HepG2 (cell line): Measurements from ENCODE around the gene COQ10B. TPM values are rescaled to one million over a fixed set of nuclear protein-coding genes. Genes with fewer than 3 reads are reported as not detected.

Experiments
- ATAC-seq: fragments of 200-7000 bp; cut with Tn5 transposase; 3 replicates; pipeline ENCODE4 v1.9.1; 2020; ENCODE audit warnings: mild to moderate bottlenecking, moderate library complexity
- BruUV-seq: library from RNA; stranded (reverse); fragments of 400-500 nt; replicated peaks from 2 replicates; lab custom pipeline; 2021; lab: Mats Ljungman, UMichigan
- CTCF ChIA-PET: fragments of 300-600 bp; formaldehyde crosslinking; extraction: SDS; loops from one replicate; lab custom pipeline; 2021; ENCODE audit warnings: low total read pairs, inconsistent platforms, low intra/inter-chr PET ratio; lab: Yijun Ruan, JAX
- POLR2A ChIA-PET: fragments of 350-600 bp; sonication (Branson Sonifier 250); formaldehyde crosslinking; loops from one replicate; lab custom pipeline; 2020; ENCODE audit warnings: antibody characterized with exemption, inconsistent platforms; lab: Yijun Ruan, JAX
- DNase-seq: peaks from one replicate; pipeline ENCODE4 v3.0.0-alpha.2; 2015; ENCODE audit warnings: low spot score
- FAIRE-seq: peaks from 3 replicates; lab custom pipeline; 2011; peaks lifted over from hg19 to GRCh38; lab: Jason Lieb, UNC
- H2AFZ ChIP-seq: one replicate; pipeline ENCODE4 v1.6.1; 2011; ENCODE audit warnings: low read length, inconsistent platforms
- H3K27ac ChIP-seq: fragments of 300-600 bp; 3 replicates; pipeline ENCODE4 v1.8.0; 2011; ENCODE audit warnings: mixed run types, mild to moderate bottlenecking, mixed read lengths, low read length, inconsistent platforms; ENCODE audit not compliant: insufficient read depth; ENCODE audit errors: extremely low read length
- H3K27me3 ChIP-seq, 2 experiments: fragments of 200-600 bp in 1 of 2; 2 replicates in 1 of 2; 3 replicates in 1 of 2; pipeline versions ENCODE4 v1.6.0 to v1.8.0; 2011; ENCODE audit warnings: low read length in 2 of 2, mild to moderate bottlenecking in 2 of 2, moderate library complexity in 2 of 2, inconsistent platforms in 1 of 2; ENCODE audit not compliant: insufficient read depth in 2 of 2, control insufficient read depth in 1 of 2
- H3K36me3 ChIP-seq, 2 experiments: fragments of 200-600 bp in 1 of 2; replicated peaks in 1 of 2; 2 replicates in 1 of 2; 3 replicates in 1 of 2; pipeline versions ENCODE4 v1.5.1 to v1.8.0; 2011; ENCODE audit warnings: low read length in 2 of 2, inconsistent platforms in 1 of 2; ENCODE audit not compliant: insufficient read depth in 2 of 2, control insufficient read depth in 1 of 2
- H3K4me1 ChIP-seq: 2 replicates; pipeline ENCODE4 v1.5.1; 2012; ENCODE audit warnings: low read length, inconsistent platforms; ENCODE audit not compliant: insufficient read depth
- H3K4me2 ChIP-seq: 2 replicates; pipeline ENCODE4 v1.6.0; 2011; ENCODE audit warnings: low read depth, low read length, inconsistent platforms
- H3K4me3 ChIP-seq, 3 experiments: fragments of 200-600 bp in 1 of 3; sonication (generic), shearing (Covaris generic) in 1 of 3; replicated peaks in 1 of 3; 2 replicates each; pipeline ENCODE4 v1.5.1; 2011 to 2016; ENCODE audit warnings: low read length in 3 of 3, inconsistent platforms in 2 of 3, low read depth in 2 of 3, mild to moderate bottlenecking in 2 of 3, control low read depth in 1 of 3, mixed read lengths in 1 of 3; ENCODE audit not compliant: insufficient read depth in 1 of 3
- H3K79me2 ChIP-seq: one replicate; pipeline ENCODE4 v1.6.1; 2011; ENCODE audit warnings: low read length, inconsistent platforms; ENCODE audit not compliant: insufficient read depth
- H3K9ac ChIP-seq: 2 replicates; pipeline ENCODE4 v1.6.0; 2011; ENCODE audit warnings: mild to moderate bottlenecking, low read depth, low read length, inconsistent platforms; ENCODE audit not compliant: insufficient read depth
- H3K9me3 ChIP-seq: 2 replicates; pipeline ENCODE4 v1.5.1; 2012; ENCODE audit warnings: mild to moderate bottlenecking, low read length
- H4K20me1 ChIP-seq: 2 replicates; pipeline ENCODE4 v1.6.0; 2011; ENCODE audit warnings: inconsistent platforms, mild to moderate bottlenecking, low read length, moderate library complexity; ENCODE audit not compliant: insufficient read depth
- CHD2 ChIP-seq: IDR thresholded peaks from 2 replicates; pipeline ENCODE4 v1.6.1; 2011; ENCODE audit warnings: low read depth, low read length, improper control_type of control experiment
- HNF4G ChIP-seq, 2 experiments: sonication (generic) in 1 of 2; formaldehyde crosslinking in 1 of 2; IDR thresholded peaks; 2 replicates each; pipeline versions ENCODE4 v1.4.0 to v1.6.1; 2011 to 2020; ENCODE audit warnings: borderline replicate concordance in 2 of 2, low read depth in 2 of 2, mild to moderate bottlenecking in 2 of 2, low read length in 1 of 2, missing genetic modification reagents in 1 of 2, moderate library complexity in 1 of 2
- MAF1 ChIP-seq: sonication (generic); formaldehyde crosslinking; IDR thresholded peaks from 2 replicates; pipeline ENCODE4 v1.5.0; 2020; ENCODE audit warnings: missing genetic modification reagents, borderline replicate concordance
- MAFF ChIP-seq: IDR thresholded peaks from 2 replicates; pipeline ENCODE4 v1.6.1; 2011; ENCODE audit warnings: low read depth, low read length, improper control_type of control experiment
- SIX4 ChIP-seq: sonication (generic); formaldehyde crosslinking; IDR thresholded peaks from 2 replicates; pipeline ENCODE4 v1.4.0; 2020; ENCODE audit warnings: missing genetic modification reagents
- SRSF1 ChIP-seq: fragments of 200-400 bp; formaldehyde crosslinking; optimal IDR thresholded peaks from 2 replicates; pipeline ENCODE3; 2017; ENCODE audit warnings: mild to moderate bottlenecking, low read depth, low read length, moderate library complexity
- ZC3H13 ChIP-seq: sonication (generic); formaldehyde crosslinking; IDR thresholded peaks from 2 replicates; pipeline ENCODE4 v1.8.1; 2023; ENCODE audit warnings: mild to moderate bottlenecking, missing genetic modification reagents, moderate library complexity
- ZC3H4 ChIP-seq: sonication (generic); formaldehyde crosslinking; IDR thresholded peaks from 2 replicates; pipeline ENCODE4 v1.4.0; 2020; ENCODE audit warnings: missing genetic modification reagents, borderline replicate concordance
- ZFX ChIP-seq: sonication (generic); formaldehyde crosslinking; IDR thresholded peaks from 2 replicates; pipeline ENCODE4 v1.4.0; 2020; ENCODE audit warnings: mild to moderate bottlenecking, low read depth, missing genetic modification reagents, moderate library complexity
- ZNF30 ChIP-seq: sonication (generic); formaldehyde crosslinking; IDR thresholded peaks from 2 replicates; pipeline ENCODE4 v1.5.0; 2020; ENCODE audit warnings: mild to moderate bottlenecking, missing genetic modification reagents
- ZNF589 ChIP-seq: sonication (generic); formaldehyde crosslinking; conservative IDR thresholded peaks from 2 replicates; pipeline ENCODE4 v1.8.0; 2022; ENCODE audit warnings: mild to moderate bottlenecking, moderate library complexity, missing genetic modification reagents
- WGBS: methylation state at CpG from one replicate; pipeline ENCODE4 v1.1.6; 2017; ENCODE audit warnings: low lambda C conversion rate; 5-methylcytosine and 5-hydroxymethylcytosine counted together
- in situ Hi-C: cut with HindIII; loops from 2 replicates; pipeline ENCODE4 v1.10.0; 2017; ENCODE audit warnings: low pct_unique_long_range_greater_than_20kb; ENCODE audit not compliant: extremely low pct_ligation_motif_present
- intact Hi-C: fragments of 100-400 bp; cut with micrococcal nuclease; formaldehyde crosslinking; loops from one replicate; pipeline ENCODE4 v1.10.0; 2022; ENCODE audit not compliant: unreplicated experiment
- polyA plus RNA-seq, 8 experiments: library from polyadenylated mRNA; depleted of rRNA in 3 of 8; stranded (reverse) in 7 of 8; unstranded in 1 of 8; fragments of >200 nt; fragmentation: Illumina TruSeq in 4 of 8; extraction: Trizol in 4 of 8; gene quantifications; 2 replicates each; pipeline versions ENCODE4 v1.2.1 to v1.2.3, GENCODE V29; 2011 to 2016; ENCODE audit warnings: low read depth in 4 of 8, missing spikeins in 1 of 8, mixed read lengths in 1 of 8; ENCODE audit not compliant: insufficient read depth in 1 of 8
- total RNA-seq, 5 experiments: library from RNA; depleted of rRNA; stranded (reverse); fragments of >200 nt; fragmentation: Illumina TruSeq; extraction: Trizol; gene quantifications; 2 replicates each; pipeline ENCODE4 v1.2.3, GENCODE V29; 2016; ENCODE audit warnings: low read depth in 1 of 5
- TF ChIP-seq, protein P1 (sequence below): sonication (generic); formaldehyde crosslinking; IDR thresholded peaks from 2 replicates; pipeline ENCODE4 v1.4.0; 2020; ENCODE audit warnings: mild to moderate bottlenecking, missing genetic modification reagents
- TF ChIP-seq, protein P2 (sequence below): sonication (generic); formaldehyde crosslinking; IDR thresholded peaks from 2 replicates; pipeline ENCODE4 v1.4.0; 2020; ENCODE audit warnings: mild to moderate bottlenecking, missing genetic modification reagents
- TF ChIP-seq, protein P3 (sequence below), 2 experiments: fragments of 450-650 bp in 1 of 2; sonication (generic) in 1 of 2; formaldehyde crosslinking; IDR thresholded peaks; 2 replicates each; pipeline versions ENCODE4 v1.5.0 to v1.8.0; 2020 to 2022; ENCODE audit warnings: mild to moderate bottlenecking in 1 of 2, missing genetic modification reagents in 1 of 2

COQ10B gene
- total and polyA plus RNA-seq, 2 of the 13 experiments (the other 11 are each of a cell fraction or from before 2014, with no cell fraction given) = 4.6 to 34.9 TPM

DNA sequence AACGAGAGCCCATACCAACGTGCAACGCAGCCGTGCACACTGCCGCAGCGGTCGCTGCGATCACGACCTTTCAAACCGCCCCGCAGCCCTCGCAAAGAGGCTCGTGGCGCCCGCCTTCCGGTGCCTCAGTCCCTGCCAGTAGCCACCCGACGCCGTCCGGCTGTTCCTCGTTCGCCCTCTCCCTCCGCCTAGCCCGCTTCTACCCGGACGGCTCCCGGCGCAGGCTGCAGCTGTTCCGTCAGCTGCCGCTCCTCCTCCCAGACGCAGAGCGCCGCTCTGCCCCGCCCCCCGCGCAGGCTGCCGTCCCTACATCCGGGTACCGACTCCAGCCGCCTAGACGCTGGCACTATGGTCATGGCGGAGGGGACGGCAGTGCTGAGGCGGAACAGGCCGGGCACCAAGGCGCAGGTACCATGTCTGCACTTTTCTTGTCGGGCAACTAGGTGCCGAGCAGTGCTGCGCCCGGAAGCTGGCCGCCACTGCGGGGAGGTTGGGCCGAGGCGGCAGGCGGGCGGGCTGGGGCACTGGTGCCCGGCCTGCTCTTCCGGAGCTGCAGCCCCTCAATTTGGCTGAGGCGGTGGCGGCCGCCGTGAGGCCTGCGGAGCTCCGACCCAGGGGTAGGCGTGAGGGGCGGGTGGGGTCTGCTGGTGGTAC, 62.5 kb downstream of the COQ10B start, which contains the start of gene MOB4:
MOB4 (plus strand) TSS at position 328 of the 654 bp plus-strand sequence; CDS start at position 349, 21 bp downstream.
- peak within 1 kb of the TSS; percentile 77 for H3K27ac ChIP-seq
- ATAC-seq = peak; percentile 96
- H3K4me3 ChIP-seq = peak within 1 kb of the TSS; percentile 89 to 98 (median 91)
- H3K9ac ChIP-seq = peak within 1 kb of the TSS; percentile 97
- peak within 1 kb of the TSS; percentile 60 for H2AFZ ChIP-seq
- FAIRE-seq = no peak
- H3K27me3 ChIP-seq = no peaks in the 10 kb centered on the region; a peak in 1 of 5 replicates
- H3K79me2 ChIP-seq = peaks cover 55% of the 10 kb centered on the region
- H3K9me3 ChIP-seq = no peaks in the 10 kb centered on the region
- WGBS = 0% methylated on average over 2 of the region's 66 CpGs
- H3K36me3 ChIP-seq = 0 out of 5 replicates have a peak, but pooled peaks cover 0 to 3% of the 10 kb centered on the region in 2 experiments
- peaks cover 24% of the 10 kb centered on the region for H4K20me1 ChIP-seq
- in situ Hi-C loops = loop anchor here (10.0 kb wide), 1 partner anchor 189 kb away; the partner anchor contains the start of gene MARS2
- BruUV-seq = no TSS peak
- POLR2A ChIA-PET = interaction anchor here (0.8 to 5.6 kb wide), 17 partner anchors 8 to 190 kb away, joined by 3 to 177 read pairs (median 9); partner anchors contain the start of genes COQ10B, HSPD1, HSPE1 and MARS2
- intact Hi-C loops = loop anchor here (1.0 to 5.0 kb wide), 5 partner anchors 16 to 261 kb away; partner anchors contain the start of genes COQ10B, HSPE1 and MARS2
- CTCF ChIA-PET = no interaction called here
- H3K4me1 ChIP-seq = peaks cover 45% of the 10 kb centered on the region
- peak within 1 kb of the TSS; percentile 79 for H3K4me2 ChIP-seq
- DNase-seq = peak; percentile 93
- TF ChIP-seq ZNF30 = peak; percentile 42; the same call in 1 of the 2 replicates
- TF ChIP-seq ZFX = peak; percentile 100
- TF ChIP-seq, protein P1, sequence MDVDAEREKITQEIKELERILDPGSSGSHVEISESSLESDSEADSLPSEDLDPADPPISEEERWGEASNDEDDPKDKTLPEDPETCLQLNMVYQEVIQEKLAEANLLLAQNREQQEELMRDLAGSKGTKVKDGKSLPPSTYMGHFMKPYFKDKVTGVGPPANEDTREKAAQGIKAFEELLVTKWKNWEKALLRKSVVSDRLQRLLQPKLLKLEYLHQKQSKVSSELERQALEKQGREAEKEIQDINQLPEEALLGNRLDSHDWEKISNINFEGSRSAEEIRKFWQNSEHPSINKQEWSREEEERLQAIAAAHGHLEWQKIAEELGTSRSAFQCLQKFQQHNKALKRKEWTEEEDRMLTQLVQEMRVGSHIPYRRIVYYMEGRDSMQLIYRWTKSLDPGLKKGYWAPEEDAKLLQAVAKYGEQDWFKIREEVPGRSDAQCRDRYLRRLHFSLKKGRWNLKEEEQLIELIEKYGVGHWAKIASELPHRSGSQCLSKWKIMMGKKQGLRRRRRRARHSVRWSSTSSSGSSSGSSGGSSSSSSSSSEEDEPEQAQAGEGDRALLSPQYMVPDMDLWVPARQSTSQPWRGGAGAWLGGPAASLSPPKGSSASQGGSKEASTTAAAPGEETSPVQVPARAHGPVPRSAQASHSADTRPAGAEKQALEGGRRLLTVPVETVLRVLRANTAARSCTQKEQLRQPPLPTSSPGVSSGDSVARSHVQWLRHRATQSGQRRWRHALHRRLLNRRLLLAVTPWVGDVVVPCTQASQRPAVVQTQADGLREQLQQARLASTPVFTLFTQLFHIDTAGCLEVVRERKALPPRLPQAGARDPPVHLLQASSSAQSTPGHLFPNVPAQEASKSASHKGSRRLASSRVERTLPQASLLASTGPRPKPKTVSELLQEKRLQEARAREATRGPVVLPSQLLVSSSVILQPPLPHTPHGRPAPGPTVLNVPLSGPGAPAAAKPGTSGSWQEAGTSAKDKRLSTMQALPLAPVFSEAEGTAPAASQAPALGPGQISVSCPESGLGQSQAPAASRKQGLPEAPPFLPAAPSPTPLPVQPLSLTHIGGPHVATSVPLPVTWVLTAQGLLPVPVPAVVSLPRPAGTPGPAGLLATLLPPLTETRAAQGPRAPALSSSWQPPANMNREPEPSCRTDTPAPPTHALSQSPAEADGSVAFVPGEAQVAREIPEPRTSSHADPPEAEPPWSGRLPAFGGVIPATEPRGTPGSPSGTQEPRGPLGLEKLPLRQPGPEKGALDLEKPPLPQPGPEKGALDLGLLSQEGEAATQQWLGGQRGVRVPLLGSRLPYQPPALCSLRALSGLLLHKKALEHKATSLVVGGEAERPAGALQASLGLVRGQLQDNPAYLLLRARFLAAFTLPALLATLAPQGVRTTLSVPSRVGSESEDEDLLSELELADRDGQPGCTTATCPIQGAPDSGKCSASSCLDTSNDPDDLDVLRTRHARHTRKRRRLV (CRISPR knock-in tag) = no peak; the same call in none of the 2 replicates
- TF ChIP-seq ZC3H13 (CRISPR knock-in tag) = peak; percentile 97
- TF ChIP-seq, protein P2, sequence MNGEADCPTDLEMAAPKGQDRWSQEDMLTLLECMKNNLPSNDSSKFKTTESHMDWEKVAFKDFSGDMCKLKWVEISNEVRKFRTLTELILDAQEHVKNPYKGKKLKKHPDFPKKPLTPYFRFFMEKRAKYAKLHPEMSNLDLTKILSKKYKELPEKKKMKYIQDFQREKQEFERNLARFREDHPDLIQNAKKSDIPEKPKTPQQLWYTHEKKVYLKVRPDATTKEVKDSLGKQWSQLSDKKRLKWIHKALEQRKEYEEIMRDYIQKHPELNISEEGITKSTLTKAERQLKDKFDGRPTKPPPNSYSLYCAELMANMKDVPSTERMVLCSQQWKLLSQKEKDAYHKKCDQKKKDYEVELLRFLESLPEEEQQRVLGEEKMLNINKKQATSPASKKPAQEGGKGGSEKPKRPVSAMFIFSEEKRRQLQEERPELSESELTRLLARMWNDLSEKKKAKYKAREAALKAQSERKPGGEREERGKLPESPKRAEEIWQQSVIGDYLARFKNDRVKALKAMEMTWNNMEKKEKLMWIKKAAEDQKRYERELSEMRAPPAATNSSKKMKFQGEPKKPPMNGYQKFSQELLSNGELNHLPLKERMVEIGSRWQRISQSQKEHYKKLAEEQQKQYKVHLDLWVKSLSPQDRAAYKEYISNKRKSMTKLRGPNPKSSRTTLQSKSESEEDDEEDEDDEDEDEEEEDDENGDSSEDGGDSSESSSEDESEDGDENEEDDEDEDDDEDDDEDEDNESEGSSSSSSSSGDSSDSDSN (CRISPR knock-in tag) = peak; percentile 100
- TF ChIP-seq MAF1 (CRISPR knock-in tag) = peak; percentile 92
- TF ChIP-seq, protein P3, sequence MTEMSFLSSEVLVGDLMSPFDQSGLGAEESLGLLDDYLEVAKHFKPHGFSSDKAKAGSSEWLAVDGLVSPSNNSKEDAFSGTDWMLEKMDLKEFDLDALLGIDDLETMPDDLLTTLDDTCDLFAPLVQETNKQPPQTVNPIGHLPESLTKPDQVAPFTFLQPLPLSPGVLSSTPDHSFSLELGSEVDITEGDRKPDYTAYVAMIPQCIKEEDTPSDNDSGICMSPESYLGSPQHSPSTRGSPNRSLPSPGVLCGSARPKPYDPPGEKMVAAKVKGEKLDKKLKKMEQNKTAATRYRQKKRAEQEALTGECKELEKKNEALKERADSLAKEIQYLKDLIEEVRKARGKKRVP (CRISPR knock-in tag; IDR thresholded peaks at IDR 0.05) = peak in 1 of 2 experiments; percentile 72; a peak in 2 of 4 replicates
- peak; percentile 87; the same call in 1 of the 2 replicates for TF ChIP-seq SIX4 (CRISPR knock-in tag)
- TF ChIP-seq SRSF1 = peak; percentile 100
- peak; percentile 76 for TF ChIP-seq CHD2
- TF ChIP-seq HNF4G (IDR thresholded peaks at IDR 0.05; ENCODE audit: borderline replicate concordance, low read depth, low read length) = no peak
- peak; percentile 54; the same call in 1 of the 2 replicates for TF ChIP-seq HNF4G (CRISPR knock-in tag; IDR thresholded peaks at IDR 0.05; ENCODE audit: borderline replicate concordance, low read depth)
- TF ChIP-seq MAFF = peak; percentile 8; the same call in 1 of the 2 replicates
- TF ChIP-seq ZNF589 (CRISPR knock-in tag) = peak; percentile 99
- TF ChIP-seq ZC3H4 (CRISPR knock-in tag) = no peak; the same call in 1 of the 2 replicates
